GM21526 (cell line): ENCODE results near the gene MBNL3.

Source experiments
- ATAC-seq: cut with Tn5 transposase; IDR thresholded peaks from one replicate; pipeline ENCODE4 v1.9.1; 2021; ENCODE audit warnings: moderate library complexity; ENCODE audit not compliant: unreplicated experiment, low FRiP score

The MBNL3 gene

GRCh38 chrX:132425744-132426318 is 63.0 kb downstream of the MBNL3 start:
- ATAC-seq = no peak

GRCh38 chrX:132423323-132423722 is 65.5 kb downstream of the MBNL3 start:
- no peak for ATAC-seq

GRCh38 chrX:132415012-132415411 is 73.8 kb downstream of the MBNL3 start:
- no peak for ATAC-seq

- ATAC-seq = no peak
Observed at GRCh38 chrX:132414404-132414803, 74.4 kb downstream of the MBNL3 start.

GRCh38 chrX:132413459-132413858 is 75.4 kb downstream of the MBNL3 start:
- ATAC-seq = no peak

- ATAC-seq = no peak
Observed at GRCh38 chrX:132412208-132412607, 76.6 kb downstream of the MBNL3 start.

GRCh38 chrX:132411310-132411977 is 77.4 kb downstream of the MBNL3 start:
- no peak for ATAC-seq

- ATAC-seq = no peak
Observed at GRCh38 chrX:132409780-132410556, 78.9 kb downstream of the MBNL3 start.

- no peak for ATAC-seq
Observed at GRCh38 chrX:132407691-132408090, 81.1 kb downstream of the MBNL3 start.

GRCh38 chrX:132406106-132406505 is 82.7 kb downstream of the MBNL3 start:
- no peak for ATAC-seq

GRCh38 chrX:132404266-132404665 is 84.6 kb downstream of the MBNL3 start:
- ATAC-seq = no peak

- no peak for ATAC-seq
Observed at GRCh38 chrX:132401935-132402334, 86.9 kb downstream of the MBNL3 start.

GRCh38 chrX:132400706-132401105 is 88.1 kb downstream of the MBNL3 start:
- ATAC-seq = no peak

GRCh38 chrX:132395645-132396044 is 93.2 kb downstream of the MBNL3 start:
- ATAC-seq = no peak

GRCh38 chrX:132395026-132395425 is 93.8 kb downstream of the MBNL3 start:
- ATAC-seq = no peak

- no peak for ATAC-seq
Observed at GRCh38 chrX:132394591-132394990, 94.2 kb downstream of the MBNL3 start.

- no peak for ATAC-seq
Observed at GRCh38 chrX:132393992-132394391, 94.8 kb downstream of the MBNL3 start.

GRCh38 chrX:132393485-132393884 is 95.4 kb downstream of the MBNL3 start:
- ATAC-seq = no peak

- no peak for ATAC-seq
Observed at GRCh38 chrX:132393085-132393484, 95.8 kb downstream of the MBNL3 start.

GRCh38 chrX:132390792-132391191 is 98.0 kb downstream of the MBNL3 start:
- no peak for ATAC-seq

GRCh38 chrX:132389480-132389879 is 99.4 kb downstream of the MBNL3 start:
- ATAC-seq = no peak

GRCh38 chrX:132388371-132388770 is 100.5 kb downstream of the MBNL3 start:
- no peak for ATAC-seq
